Mammary epithelial cell (primary cell): Measurements from ENCODE around the gene LZTR1.

Source experiments
- EZH2 ChIP-seq: IDR thresholded peaks from 2 replicates; pipeline ENCODE4 v1.6.1; 2012; ENCODE audit warnings: low read length, inconsistent platforms, borderline replicate concordance
- TF ChIP-seq, protein P1 (sequence below), 2 donors: IDR thresholded peaks in 1 of 2; conservative IDR thresholded peaks in 1 of 2; 2 replicates each; pipeline ENCODE4 v1.5.1; 2011 to 2012; ENCODE audit warnings: inconsistent platforms in 2 of 2, low read length in 2 of 2, mild to moderate bottlenecking in 2 of 2, control low read depth in 1 of 2, low read depth in 1 of 2; ENCODE audit not compliant: insufficient read depth in 1 of 2; ENCODE audit errors: extremely low read depth in 1 of 2

DNA sequence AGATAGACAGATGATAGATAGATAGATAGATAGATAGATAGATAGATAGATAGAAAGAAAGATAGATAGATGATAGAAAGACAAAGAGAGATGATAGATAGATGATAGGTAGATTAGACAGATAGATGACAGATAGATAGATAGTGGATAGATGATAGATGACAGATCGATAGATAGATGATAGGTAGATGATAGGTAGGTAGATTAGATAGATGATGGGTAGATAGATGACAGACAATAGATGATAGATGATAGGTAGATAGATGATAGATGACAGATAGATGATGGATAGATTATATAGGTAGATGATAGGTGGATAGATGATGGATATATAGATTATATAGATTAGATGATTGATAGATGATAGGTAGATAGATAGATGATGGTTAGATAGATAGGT is 4.3 kb downstream of the LZTR1 start:
- TF ChIP-seq, protein P1, sequence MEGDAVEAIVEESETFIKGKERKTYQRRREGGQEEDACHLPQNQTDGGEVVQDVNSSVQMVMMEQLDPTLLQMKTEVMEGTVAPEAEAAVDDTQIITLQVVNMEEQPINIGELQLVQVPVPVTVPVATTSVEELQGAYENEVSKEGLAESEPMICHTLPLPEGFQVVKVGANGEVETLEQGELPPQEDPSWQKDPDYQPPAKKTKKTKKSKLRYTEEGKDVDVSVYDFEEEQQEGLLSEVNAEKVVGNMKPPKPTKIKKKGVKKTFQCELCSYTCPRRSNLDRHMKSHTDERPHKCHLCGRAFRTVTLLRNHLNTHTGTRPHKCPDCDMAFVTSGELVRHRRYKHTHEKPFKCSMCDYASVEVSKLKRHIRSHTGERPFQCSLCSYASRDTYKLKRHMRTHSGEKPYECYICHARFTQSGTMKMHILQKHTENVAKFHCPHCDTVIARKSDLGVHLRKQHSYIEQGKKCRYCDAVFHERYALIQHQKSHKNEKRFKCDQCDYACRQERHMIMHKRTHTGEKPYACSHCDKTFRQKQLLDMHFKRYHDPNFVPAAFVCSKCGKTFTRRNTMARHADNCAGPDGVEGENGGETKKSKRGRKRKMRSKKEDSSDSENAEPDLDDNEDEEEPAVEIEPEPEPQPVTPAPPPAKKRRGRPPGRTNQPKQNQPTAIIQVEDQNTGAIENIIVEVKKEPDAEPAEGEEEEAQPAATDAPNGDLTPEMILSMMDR (conservative IDR thresholded peaks at IDR 0.05 in 1 of 2, IDR thresholded peaks at IDR 0.05 in 1 of 2; ENCODE audit: extremely low read depth in 1 of 2, insufficient read depth in 1 of 2, low read depth in 1 of 2, low read length in 2 of 2) = no peak
- no peak for TF ChIP-seq EZH2
